ENCODE results near the gene ARHGEF12.

DNA sequence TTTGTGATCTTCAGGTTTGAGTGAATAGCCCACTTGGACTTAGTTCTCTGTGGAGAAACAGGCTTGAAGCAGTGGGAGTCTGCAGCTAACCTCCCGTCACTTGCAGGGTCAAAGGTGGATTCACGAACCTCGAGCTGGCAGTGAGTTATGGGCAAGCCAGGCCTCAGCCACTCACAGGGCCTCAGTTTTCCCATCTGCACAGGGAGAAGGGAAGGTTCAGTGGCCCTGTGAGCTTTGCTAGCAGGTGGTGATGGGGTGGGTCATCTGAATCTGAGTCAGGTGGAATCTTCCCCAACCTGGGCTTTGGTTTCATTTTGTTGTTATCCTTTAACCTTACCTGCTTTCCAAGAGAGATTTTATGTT lies 88.7 kb downstream of the ARHGEF12 start:
- TF ChIP-seq, protein P1, sequence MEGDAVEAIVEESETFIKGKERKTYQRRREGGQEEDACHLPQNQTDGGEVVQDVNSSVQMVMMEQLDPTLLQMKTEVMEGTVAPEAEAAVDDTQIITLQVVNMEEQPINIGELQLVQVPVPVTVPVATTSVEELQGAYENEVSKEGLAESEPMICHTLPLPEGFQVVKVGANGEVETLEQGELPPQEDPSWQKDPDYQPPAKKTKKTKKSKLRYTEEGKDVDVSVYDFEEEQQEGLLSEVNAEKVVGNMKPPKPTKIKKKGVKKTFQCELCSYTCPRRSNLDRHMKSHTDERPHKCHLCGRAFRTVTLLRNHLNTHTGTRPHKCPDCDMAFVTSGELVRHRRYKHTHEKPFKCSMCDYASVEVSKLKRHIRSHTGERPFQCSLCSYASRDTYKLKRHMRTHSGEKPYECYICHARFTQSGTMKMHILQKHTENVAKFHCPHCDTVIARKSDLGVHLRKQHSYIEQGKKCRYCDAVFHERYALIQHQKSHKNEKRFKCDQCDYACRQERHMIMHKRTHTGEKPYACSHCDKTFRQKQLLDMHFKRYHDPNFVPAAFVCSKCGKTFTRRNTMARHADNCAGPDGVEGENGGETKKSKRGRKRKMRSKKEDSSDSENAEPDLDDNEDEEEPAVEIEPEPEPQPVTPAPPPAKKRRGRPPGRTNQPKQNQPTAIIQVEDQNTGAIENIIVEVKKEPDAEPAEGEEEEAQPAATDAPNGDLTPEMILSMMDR (IDR thresholded peaks at IDR 0.05), result no peak
- no peak for TF ChIP-seq ZFX (IDR thresholded peaks at IDR 0.05; ENCODE audit: borderline replicate concordance)

Data from 22Rv1 (cell line).